T1000 (cell line): ENCODE measurements around the gene NRROS.
"Not testable (repeated sequence)": the region's sequence is repeated elsewhere in the genome, so short reads cannot be mapped to it uniquely, and the experiment has no call there.

Experiments used
- DNase-seq: peaks from one replicate; lab custom pipeline; 2025; ENCODE audit warnings: mixed read lengths; lab: John Stamatoyannopoulos, UW

Gene NRROS

GRCh38 chr3:196639483-196640296, at the start of gene NRROS:
Gene NRROS, plus strand, starts transcription at chr3:196639694. Its CDS starts 14,846 bp downstream, at chr3:196654540.
- DNase-seq = no peak

GRCh38 chr3:196590279-196590678, 49.2 kb upstream of the NRROS start:
- DNase-seq = no peak

GRCh38 chr3:196596355-196596754, 43.1 kb upstream of the NRROS start:
- no peak for DNase-seq

GRCh38 chr3:196597971-196598733, 41.3 kb upstream of the NRROS start:
- DNase-seq = not testable (repeated sequence)

GRCh38 chr3:196599734-196600128, 39.8 kb upstream of the NRROS start:
- no peak for DNase-seq

- no peak for DNase-seq
Observed at GRCh38 chr3:196600359-196600758, 39.1 kb upstream of the NRROS start.

GRCh38 chr3:196602673-196603072, 36.8 kb upstream of the NRROS start:
- DNase-seq = no peak

- DNase-seq = no peak
Observed at GRCh38 chr3:196603683-196604082, 35.8 kb upstream of the NRROS start.

- no peak for DNase-seq
Observed at GRCh38 chr3:196604548-196604947, 34.9 kb upstream of the NRROS start.

- no peak for DNase-seq
Observed at GRCh38 chr3:196608693-196609092, 30.8 kb upstream of the NRROS start.

GRCh38 chr3:196609343-196609775, 30.1 kb upstream of the NRROS start:
- peak; percentile 31 for DNase-seq

- DNase-seq = no peak
Observed at GRCh38 chr3:196609805-196610515, 29.5 kb upstream of the NRROS start.

GRCh38 chr3:196611761-196612483, 27.6 kb upstream of the NRROS start:
- DNase-seq = no peak

- not testable (repeated sequence) for DNase-seq
Observed at GRCh38 chr3:196615234-196615633, 24.3 kb upstream of the NRROS start.

GRCh38 chr3:196617256-196617655, 22.2 kb upstream of the NRROS start:
- no peak for DNase-seq

GRCh38 chr3:196619223-196619622, 20.3 kb upstream of the NRROS start:
- DNase-seq = no peak

GRCh38 chr3:196619627-196620026, 19.9 kb upstream of the NRROS start:
- not testable (repeated sequence) for DNase-seq

GRCh38 chr3:196620161-196620604, 19.3 kb upstream of the NRROS start:
- DNase-seq = no peak

- no peak for DNase-seq
Observed at GRCh38 chr3:196620684-196621083, 18.8 kb upstream of the NRROS start.

- no peak for DNase-seq
Observed at GRCh38 chr3:196621611-196622010, 17.9 kb upstream of the NRROS start.

- no peak for DNase-seq
Observed at GRCh38 chr3:196624067-196624790, 15.3 kb upstream of the NRROS start.
